Measurements from ENCODE around the gene ATF7IP2.

DNA sequence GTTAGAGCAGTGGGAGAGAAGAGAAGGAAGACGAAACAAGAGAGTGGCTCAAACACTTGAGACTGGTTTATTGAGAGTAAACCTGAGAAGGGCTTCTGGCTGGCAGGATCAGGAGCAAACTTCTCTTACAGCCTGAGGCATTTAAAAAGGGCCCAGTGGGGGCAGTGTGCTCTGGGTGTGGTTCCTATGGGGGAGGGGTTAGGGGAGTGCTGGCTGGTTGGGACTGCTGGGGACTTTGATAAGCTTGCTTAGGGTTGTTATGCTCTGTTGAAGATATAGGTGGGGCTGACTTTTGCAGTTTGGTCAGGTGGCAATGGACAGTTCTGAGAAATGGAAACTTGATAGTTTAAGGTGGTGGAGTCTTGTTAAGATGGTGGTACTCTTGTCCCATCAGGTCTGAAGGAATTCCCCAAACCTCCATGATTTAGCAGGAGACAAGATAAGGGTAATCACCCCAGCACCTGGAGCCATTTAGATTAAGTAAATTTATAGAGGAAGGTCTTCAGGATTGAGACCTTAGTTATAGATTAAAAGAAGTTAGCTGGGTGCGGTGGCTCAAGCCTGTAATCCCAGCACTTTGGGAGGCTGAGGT, 115.3 kb downstream of the ATF7IP2 start:
- TF ChIP-seq KDM1A (IDR thresholded peaks at IDR 0.05; ENCODE audit: borderline replicate concordance) (no peak), SP1 (IDR thresholded peaks at IDR 0.05; ENCODE audit: low read depth, low read length) (no peak), POLR2AphosphoS5 (IDR thresholded peaks at IDR 0.05; ENCODE audit: low read length) (no peak), GABPA (IDR thresholded peaks at IDR 0.05; ENCODE audit: low read depth) (no peak), ASH2L (IDR thresholded peaks at IDR 0.05; ENCODE audit: borderline replicate concordance, low read depth) (no peak), SIN3A (IDR thresholded peaks at IDR 0.05; ENCODE audit: low read depth, low read length) (no peak), EZH2 (IDR thresholded peaks at IDR 0.05; ENCODE audit: borderline replicate concordance, control insufficient read depth, low read depth, low read length) (no peak), DPF2 (IDR thresholded peaks at IDR 0.05) (no peak)
- TF ChIP-seq, protein P1, sequence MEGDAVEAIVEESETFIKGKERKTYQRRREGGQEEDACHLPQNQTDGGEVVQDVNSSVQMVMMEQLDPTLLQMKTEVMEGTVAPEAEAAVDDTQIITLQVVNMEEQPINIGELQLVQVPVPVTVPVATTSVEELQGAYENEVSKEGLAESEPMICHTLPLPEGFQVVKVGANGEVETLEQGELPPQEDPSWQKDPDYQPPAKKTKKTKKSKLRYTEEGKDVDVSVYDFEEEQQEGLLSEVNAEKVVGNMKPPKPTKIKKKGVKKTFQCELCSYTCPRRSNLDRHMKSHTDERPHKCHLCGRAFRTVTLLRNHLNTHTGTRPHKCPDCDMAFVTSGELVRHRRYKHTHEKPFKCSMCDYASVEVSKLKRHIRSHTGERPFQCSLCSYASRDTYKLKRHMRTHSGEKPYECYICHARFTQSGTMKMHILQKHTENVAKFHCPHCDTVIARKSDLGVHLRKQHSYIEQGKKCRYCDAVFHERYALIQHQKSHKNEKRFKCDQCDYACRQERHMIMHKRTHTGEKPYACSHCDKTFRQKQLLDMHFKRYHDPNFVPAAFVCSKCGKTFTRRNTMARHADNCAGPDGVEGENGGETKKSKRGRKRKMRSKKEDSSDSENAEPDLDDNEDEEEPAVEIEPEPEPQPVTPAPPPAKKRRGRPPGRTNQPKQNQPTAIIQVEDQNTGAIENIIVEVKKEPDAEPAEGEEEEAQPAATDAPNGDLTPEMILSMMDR (IDR thresholded peaks at IDR 0.05 in 2 of 3, conservative IDR thresholded peaks at IDR 0.05 in 1 of 3; ENCODE audit: control insufficient read depth in 2 of 3, extremely low read depth in 1 of 3, insufficient read depth in 1 of 3, low read depth in 3 of 3, low read length in 3 of 3): 0 out of 6 replicates have a peak, but pooled peaks of 1 of the 3 experiments have one; percentile 2
- TF ChIP-seq, protein P2, sequence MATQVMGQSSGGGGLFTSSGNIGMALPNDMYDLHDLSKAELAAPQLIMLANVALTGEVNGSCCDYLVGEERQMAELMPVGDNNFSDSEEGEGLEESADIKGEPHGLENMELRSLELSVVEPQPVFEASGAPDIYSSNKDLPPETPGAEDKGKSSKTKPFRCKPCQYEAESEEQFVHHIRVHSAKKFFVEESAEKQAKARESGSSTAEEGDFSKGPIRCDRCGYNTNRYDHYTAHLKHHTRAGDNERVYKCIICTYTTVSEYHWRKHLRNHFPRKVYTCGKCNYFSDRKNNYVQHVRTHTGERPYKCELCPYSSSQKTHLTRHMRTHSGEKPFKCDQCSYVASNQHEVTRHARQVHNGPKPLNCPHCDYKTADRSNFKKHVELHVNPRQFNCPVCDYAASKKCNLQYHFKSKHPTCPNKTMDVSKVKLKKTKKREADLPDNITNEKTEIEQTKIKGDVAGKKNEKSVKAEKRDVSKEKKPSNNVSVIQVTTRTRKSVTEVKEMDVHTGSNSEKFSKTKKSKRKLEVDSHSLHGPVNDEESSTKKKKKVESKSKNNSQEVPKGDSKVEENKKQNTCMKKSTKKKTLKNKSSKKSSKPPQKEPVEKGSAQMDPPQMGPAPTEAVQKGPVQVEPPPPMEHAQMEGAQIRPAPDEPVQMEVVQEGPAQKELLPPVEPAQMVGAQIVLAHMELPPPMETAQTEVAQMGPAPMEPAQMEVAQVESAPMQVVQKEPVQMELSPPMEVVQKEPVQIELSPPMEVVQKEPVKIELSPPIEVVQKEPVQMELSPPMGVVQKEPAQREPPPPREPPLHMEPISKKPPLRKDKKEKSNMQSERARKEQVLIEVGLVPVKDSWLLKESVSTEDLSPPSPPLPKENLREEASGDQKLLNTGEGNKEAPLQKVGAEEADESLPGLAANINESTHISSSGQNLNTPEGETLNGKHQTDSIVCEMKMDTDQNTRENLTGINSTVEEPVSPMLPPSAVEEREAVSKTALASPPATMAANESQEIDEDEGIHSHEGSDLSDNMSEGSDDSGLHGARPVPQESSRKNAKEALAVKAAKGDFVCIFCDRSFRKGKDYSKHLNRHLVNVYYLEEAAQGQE (IDR thresholded peaks at IDR 0.05; ENCODE audit: low read depth, low read length): no peak
- TF ChIP-seq, protein P3, sequence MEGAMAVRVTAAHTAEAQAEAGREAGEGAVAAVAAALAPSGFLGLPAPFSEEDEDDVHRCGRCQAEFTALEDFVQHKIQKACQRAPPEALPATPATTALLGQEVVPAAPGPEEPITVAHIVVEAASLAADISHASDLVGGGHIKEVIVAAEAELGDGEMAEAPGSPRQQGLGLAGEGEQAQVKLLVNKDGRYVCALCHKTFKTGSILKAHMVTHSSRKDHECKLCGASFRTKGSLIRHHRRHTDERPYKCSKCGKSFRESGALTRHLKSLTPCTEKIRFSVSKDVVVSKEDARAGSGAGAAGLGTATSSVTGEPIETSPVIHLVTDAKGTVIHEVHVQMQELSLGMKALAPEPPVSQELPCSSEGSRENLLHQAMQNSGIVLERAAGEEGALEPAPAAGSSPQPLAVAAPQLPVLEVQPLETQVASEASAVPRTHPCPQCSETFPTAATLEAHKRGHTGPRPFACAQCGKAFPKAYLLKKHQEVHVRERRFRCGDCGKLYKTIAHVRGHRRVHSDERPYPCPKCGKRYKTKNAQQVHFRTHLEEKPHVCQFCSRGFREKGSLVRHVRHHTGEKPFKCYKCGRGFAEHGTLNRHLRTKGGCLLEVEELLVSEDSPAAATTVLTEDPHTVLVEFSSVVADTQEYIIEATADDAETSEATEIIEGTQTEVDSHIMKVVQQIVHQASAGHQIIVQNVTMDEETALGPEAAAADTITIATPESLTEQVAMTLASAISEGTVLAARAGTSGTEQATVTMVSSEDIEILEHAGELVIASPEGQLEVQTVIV (IDR thresholded peaks at IDR 0.05; ENCODE audit: borderline replicate concordance, partially characterized antibody): no peak
- TF ChIP-seq, protein P4, sequence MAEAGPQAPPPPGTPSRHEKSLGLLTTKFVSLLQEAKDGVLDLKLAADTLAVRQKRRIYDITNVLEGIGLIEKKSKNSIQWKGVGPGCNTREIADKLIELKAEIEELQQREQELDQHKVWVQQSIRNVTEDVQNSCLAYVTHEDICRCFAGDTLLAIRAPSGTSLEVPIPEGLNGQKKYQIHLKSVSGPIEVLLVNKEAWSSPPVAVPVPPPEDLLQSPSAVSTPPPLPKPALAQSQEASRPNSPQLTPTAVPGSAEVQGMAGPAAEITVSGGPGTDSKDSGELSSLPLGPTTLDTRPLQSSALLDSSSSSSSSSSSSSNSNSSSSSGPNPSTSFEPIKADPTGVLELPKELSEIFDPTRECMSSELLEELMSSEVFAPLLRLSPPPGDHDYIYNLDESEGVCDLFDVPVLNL (IDR thresholded peaks at IDR 0.05; ENCODE audit: low read depth, low read length): no peak

Data from GM12878 (cell line).